Neural cell (in vitro differentiated cells): Measurements from ENCODE around the gene TK2. TPM values are rescaled to one million over a fixed set of nuclear protein-coding genes. Genes with fewer than 3 reads are reported as not detected.

Source experiments
- H2AFZ ChIP-seq: fragments of 200-600, 300-800 bp; sonication (generic), shearing (Covaris generic); 2 replicates; pipeline ENCODE4 v1.6.0; 2014; ENCODE audit warnings: low read depth, mild to moderate bottlenecking, antibody characterized with exemption, low read length, moderate library complexity
- H3F3A ChIP-seq: fragments of 200-600 bp; shearing (Covaris generic); 2 replicates; pipeline ENCODE4 v1.6.1; 2016; ENCODE audit warnings: mild to moderate bottlenecking, moderate library complexity, mixed read lengths, antibody characterized with exemption, low read length; ENCODE audit not compliant: insufficient read depth, poor library complexity, severe bottlenecking
- H3K27ac ChIP-seq: fragments of 200-600, 300-800 bp; sonication (generic), shearing (Covaris generic); 2 replicates; pipeline ENCODE4 v1.5.1; 2014; ENCODE audit warnings: mild to moderate bottlenecking, low read length, moderate library complexity
- H3K27me3 ChIP-seq: fragments of 300-800, 200-600 bp; sonication (generic), shearing (Covaris generic); 2 replicates; pipeline ENCODE4 v1.6.0; 2014; ENCODE audit warnings: mild to moderate bottlenecking, low read depth, low read length, moderate library complexity; ENCODE audit not compliant: insufficient read depth
- H3K36me3 ChIP-seq: fragments of 300-800, 200-600 bp; sonication (generic), shearing (Covaris generic); 2 replicates; pipeline ENCODE4 v1.5.1; 2014; ENCODE audit warnings: mild to moderate bottlenecking, antibody characterized with exemption, low read length, moderate library complexity; ENCODE audit not compliant: insufficient read depth
- H3K4me2 ChIP-seq: fragments of 300-800, 200-600 bp; sonication (generic), shearing (Covaris generic); 2 replicates; pipeline ENCODE4 v1.6.0; 2014; ENCODE audit warnings: mild to moderate bottlenecking, low read length
- H3K4me3 ChIP-seq: fragments of 300-800, 200-600 bp; sonication (generic), shearing (Covaris generic); 2 replicates; pipeline ENCODE4 v1.5.1; 2014; ENCODE audit warnings: mild to moderate bottlenecking, low read length, moderate library complexity
- H3K79me2 ChIP-seq: fragments of 200-600 bp; shearing (Covaris generic); replicated peaks from 2 replicates; pipeline ENCODE4 v1.6.0; 2014; ENCODE audit warnings: mild to moderate bottlenecking, low read length, moderate library complexity; ENCODE audit not compliant: insufficient read depth
- H3K9ac ChIP-seq: fragments of 300-800, 200-600 bp; sonication (generic), shearing (Covaris generic); 2 replicates; pipeline ENCODE4 v1.6.1; 2016; ENCODE audit warnings: mild to moderate bottlenecking, low read length, mixed read lengths
- H3K9me2 ChIP-seq: fragments of 200-600 bp; shearing (Covaris generic); 2 replicates; pipeline ENCODE4 v1.6.1; 2016; ENCODE audit warnings: mild to moderate bottlenecking, low read length, mixed read lengths; ENCODE audit not compliant: insufficient read depth
- H3K9me3 ChIP-seq: fragments of 200-600, 300-800 bp; sonication (generic), shearing (Covaris generic); 2 replicates; pipeline ENCODE4 v1.6.1; 2016; ENCODE audit warnings: mild to moderate bottlenecking, mixed run types, low read length, moderate library complexity, mixed read lengths
- H4K20me1 ChIP-seq: fragments of 200-600 bp; shearing (Covaris generic); 2 replicates; pipeline ENCODE4 v1.6.1; 2016; ENCODE audit warnings: mild to moderate bottlenecking, mixed run types; ENCODE audit not compliant: insufficient read depth
- EP300 ChIP-seq: fragments of 450-650 bp; conservative IDR thresholded peaks from 2 replicates; pipeline ENCODE4 v1.6.1; 2014; ENCODE audit warnings: antibody characterized with exemption, mild to moderate bottlenecking, moderate library complexity; ENCODE audit not compliant: poor library complexity, severe bottlenecking
- EZH2 ChIP-seq: fragments of 200-600, 300-800 bp; shearing (Covaris generic), sonication (generic); IDR thresholded peaks from 2 replicates; pipeline ENCODE4 v1.6.1; 2014; ENCODE audit warnings: antibody characterized with exemption, low read length, borderline replicate concordance, mild to moderate bottlenecking; ENCODE audit not compliant: insufficient read depth, poor library complexity, severe bottlenecking
- MXI1 ChIP-seq: fragments of 450-650 bp; conservative IDR thresholded peaks from 2 replicates; pipeline ENCODE4 v1.6.1; 2014; ENCODE audit warnings: antibody characterized with exemption, mild to moderate bottlenecking; ENCODE audit not compliant: poor library complexity, severe bottlenecking
- POLR2AphosphoS5 ChIP-seq: IDR thresholded peaks from 2 replicates; pipeline ENCODE4 v1.6.1; 2012
- RAD21 ChIP-seq: fragments of 450-650 bp; conservative IDR thresholded peaks from 2 replicates; pipeline ENCODE4 v1.6.1; 2014; ENCODE audit warnings: antibody characterized with exemption, mild to moderate bottlenecking, moderate library complexity
- SMC3 ChIP-seq: fragments of 450-650 bp; conservative IDR thresholded peaks from 2 replicates; pipeline ENCODE4 v1.6.1; 2014; ENCODE audit warnings: antibody characterized with exemption, mild to moderate bottlenecking, moderate library complexity; ENCODE audit not compliant: poor library complexity
- TAF1 ChIP-seq: IDR thresholded peaks from 2 replicates; pipeline ENCODE4 v1.6.1; 2012; ENCODE audit warnings: low read depth
- polyA plus RNA-seq: library from polyadenylated mRNA; depleted of rRNA; stranded (reverse); fragments of >200 nt; gene quantifications from 2 replicates; pipeline ENCODE4 v1.2.3, GENCODE V29; 2014
- TF ChIP-seq, protein P1 (sequence below): fragments of 450-650 bp; IDR thresholded peaks from 2 replicates; pipeline ENCODE4 v1.5.1; 2014; ENCODE audit warnings: antibody characterized with exemption, mild to moderate bottlenecking, moderate library complexity; ENCODE audit not compliant: poor library complexity, severe bottlenecking
- TF ChIP-seq, protein P2 (sequence below): IDR thresholded peaks from 2 replicates; pipeline ENCODE4 v1.6.1; 2012; ENCODE audit warnings: borderline replicate concordance

TK2 gene
- polyA plus RNA-seq, 1 donor from 2014 or later, result 15.9 TPM

DNA sequence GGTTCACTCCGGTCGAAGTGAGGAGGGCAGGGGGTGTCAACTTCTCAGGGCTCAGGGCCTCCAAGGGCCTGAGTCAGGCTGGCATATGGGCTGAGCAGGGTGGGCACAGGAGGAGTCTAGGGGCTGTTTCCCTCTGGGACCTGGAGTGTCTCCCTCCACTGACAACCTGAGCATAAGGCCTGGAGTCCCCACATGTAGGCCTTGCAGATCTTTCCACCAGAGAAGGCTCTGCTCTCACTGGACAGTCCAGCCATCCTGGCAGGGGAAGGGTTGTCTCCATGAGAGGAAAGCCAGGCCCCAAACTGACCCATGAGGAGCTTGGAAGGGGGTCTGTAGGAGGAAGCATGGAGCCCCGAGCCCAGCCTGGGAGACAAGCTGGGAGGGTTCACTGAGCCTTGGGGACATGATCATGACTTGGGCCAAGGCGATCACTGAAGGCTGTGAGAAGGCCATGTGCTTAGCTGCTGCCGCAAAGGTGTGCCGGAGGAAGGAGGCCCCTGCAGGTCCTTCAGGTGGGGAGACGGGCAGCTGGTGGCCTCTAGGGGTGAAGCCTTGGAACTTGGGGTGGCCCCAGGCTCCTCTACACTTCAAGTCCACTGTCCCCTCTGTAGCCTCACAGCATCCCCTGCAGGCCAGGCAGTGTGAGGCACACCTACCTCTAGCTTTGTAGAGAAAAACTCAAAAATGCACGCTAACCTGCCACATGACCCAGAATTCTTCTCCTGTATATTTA lies 39.2 kb upstream of the TK2 start:
- H3K9ac ChIP-seq, result no peak overlapping the region
- H3K4me3 ChIP-seq, result no peak overlapping the region
- H3K36me3 ChIP-seq, result no peaks in the 10 kb centered on the region
- no peak overlapping the region for H2AFZ ChIP-seq
- TF ChIP-seq, protein P1, sequence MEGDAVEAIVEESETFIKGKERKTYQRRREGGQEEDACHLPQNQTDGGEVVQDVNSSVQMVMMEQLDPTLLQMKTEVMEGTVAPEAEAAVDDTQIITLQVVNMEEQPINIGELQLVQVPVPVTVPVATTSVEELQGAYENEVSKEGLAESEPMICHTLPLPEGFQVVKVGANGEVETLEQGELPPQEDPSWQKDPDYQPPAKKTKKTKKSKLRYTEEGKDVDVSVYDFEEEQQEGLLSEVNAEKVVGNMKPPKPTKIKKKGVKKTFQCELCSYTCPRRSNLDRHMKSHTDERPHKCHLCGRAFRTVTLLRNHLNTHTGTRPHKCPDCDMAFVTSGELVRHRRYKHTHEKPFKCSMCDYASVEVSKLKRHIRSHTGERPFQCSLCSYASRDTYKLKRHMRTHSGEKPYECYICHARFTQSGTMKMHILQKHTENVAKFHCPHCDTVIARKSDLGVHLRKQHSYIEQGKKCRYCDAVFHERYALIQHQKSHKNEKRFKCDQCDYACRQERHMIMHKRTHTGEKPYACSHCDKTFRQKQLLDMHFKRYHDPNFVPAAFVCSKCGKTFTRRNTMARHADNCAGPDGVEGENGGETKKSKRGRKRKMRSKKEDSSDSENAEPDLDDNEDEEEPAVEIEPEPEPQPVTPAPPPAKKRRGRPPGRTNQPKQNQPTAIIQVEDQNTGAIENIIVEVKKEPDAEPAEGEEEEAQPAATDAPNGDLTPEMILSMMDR, result no peak
- TF ChIP-seq MXI1 (no peak), RAD21 (no peak), EZH2 (no peak), POLR2AphosphoS5 (no peak), TAF1 (no peak), SMC3 (no peak), EP300 (no peak)
- TF ChIP-seq, protein P2, sequence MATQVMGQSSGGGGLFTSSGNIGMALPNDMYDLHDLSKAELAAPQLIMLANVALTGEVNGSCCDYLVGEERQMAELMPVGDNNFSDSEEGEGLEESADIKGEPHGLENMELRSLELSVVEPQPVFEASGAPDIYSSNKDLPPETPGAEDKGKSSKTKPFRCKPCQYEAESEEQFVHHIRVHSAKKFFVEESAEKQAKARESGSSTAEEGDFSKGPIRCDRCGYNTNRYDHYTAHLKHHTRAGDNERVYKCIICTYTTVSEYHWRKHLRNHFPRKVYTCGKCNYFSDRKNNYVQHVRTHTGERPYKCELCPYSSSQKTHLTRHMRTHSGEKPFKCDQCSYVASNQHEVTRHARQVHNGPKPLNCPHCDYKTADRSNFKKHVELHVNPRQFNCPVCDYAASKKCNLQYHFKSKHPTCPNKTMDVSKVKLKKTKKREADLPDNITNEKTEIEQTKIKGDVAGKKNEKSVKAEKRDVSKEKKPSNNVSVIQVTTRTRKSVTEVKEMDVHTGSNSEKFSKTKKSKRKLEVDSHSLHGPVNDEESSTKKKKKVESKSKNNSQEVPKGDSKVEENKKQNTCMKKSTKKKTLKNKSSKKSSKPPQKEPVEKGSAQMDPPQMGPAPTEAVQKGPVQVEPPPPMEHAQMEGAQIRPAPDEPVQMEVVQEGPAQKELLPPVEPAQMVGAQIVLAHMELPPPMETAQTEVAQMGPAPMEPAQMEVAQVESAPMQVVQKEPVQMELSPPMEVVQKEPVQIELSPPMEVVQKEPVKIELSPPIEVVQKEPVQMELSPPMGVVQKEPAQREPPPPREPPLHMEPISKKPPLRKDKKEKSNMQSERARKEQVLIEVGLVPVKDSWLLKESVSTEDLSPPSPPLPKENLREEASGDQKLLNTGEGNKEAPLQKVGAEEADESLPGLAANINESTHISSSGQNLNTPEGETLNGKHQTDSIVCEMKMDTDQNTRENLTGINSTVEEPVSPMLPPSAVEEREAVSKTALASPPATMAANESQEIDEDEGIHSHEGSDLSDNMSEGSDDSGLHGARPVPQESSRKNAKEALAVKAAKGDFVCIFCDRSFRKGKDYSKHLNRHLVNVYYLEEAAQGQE, result no peak
- no peak overlapping the region for H3K27ac ChIP-seq
- no peaks in the 10 kb centered on the region for H3F3A ChIP-seq
- H3K9me3 ChIP-seq, result no peaks in the 10 kb centered on the region
- no peak overlapping the region for H3K4me2 ChIP-seq
- H3K9me2 ChIP-seq, result no peaks in the 10 kb centered on the region
- H3K79me2 ChIP-seq, result no peaks in the 10 kb centered on the region
- H4K20me1 ChIP-seq, result no peaks in the 10 kb centered on the region
- no peaks in the 10 kb centered on the region for H3K27me3 ChIP-seq

DNA sequence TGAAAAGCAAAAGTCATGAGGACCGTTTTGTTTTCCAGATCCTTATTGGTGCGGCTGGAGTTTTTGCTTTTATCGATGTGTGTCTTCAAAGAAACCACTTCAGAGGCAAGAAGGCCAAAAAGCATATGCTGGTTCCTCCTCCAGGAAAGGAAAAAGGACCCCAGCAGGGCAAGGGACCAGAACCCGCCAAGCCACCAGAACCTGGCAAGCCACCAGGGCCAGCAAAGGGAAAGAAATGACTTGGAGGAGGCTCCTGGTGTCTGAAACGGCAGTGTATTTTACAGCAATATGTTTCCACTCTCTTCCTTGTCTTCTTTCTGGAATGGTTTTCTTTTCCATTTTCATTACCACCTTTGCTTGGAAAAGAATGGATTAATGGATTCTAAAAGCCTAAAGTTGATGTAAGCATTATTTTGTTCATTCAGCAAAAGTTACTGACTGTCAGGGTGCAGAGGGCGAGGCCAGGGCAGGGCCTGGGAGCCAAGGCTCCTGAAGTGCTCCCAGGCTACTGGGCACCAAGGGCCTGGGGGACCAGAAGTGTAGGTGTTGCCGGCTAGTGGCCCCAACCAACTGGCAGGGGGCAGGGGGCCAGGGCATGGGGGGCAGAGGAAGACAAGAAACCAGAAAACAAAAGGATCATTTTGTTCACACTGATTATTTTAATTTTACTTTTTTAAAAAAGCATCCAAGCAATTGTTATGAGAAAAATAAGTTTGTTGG lies 38.1 kb upstream of the TK2 start:
- H3K9me3 ChIP-seq, result no peaks in the 10 kb centered on the region
- no peak overlapping the region for H3K4me3 ChIP-seq
- H3K79me2 ChIP-seq, result no peaks in the 10 kb centered on the region
- H3F3A ChIP-seq, result no peaks in the 10 kb centered on the region
- H3K27me3 ChIP-seq, result no peaks in the 10 kb centered on the region
- no peaks in the 10 kb centered on the region for H3K9me2 ChIP-seq
- no peaks in the 10 kb centered on the region for H3K36me3 ChIP-seq
- no peak overlapping the region for H2AFZ ChIP-seq
- no peak overlapping the region for H3K9ac ChIP-seq
- no peak overlapping the region for H3K4me2 ChIP-seq
- TF ChIP-seq RAD21, result no peak
- no peaks in the 10 kb centered on the region for H4K20me1 ChIP-seq
- H3K27ac ChIP-seq, result no peak overlapping the region
